Fibroblast of lung (primary cell): ENCODE data around the gene WT1.

Experiments used
- CTCF ChIP-seq, 2 donors: IDR thresholded peaks in 1 of 2; conservative IDR thresholded peaks in 1 of 2; 1 replicate in 1 of 2; 2 replicates in 1 of 2; pipeline ENCODE4 v1.5.1; 2011 to 2012; ENCODE audit warnings: low read length in 2 of 2, control low read depth in 1 of 2, inconsistent platforms in 1 of 2, low read depth in 1 of 2, mild to moderate bottlenecking in 1 of 2
- EZH2 ChIP-seq: IDR thresholded peaks from 2 replicates; pipeline ENCODE4 v1.5.1; 2012; ENCODE audit warnings: low read length, control low read depth, mild to moderate bottlenecking; ENCODE audit errors: missing control alignments

DNA sequence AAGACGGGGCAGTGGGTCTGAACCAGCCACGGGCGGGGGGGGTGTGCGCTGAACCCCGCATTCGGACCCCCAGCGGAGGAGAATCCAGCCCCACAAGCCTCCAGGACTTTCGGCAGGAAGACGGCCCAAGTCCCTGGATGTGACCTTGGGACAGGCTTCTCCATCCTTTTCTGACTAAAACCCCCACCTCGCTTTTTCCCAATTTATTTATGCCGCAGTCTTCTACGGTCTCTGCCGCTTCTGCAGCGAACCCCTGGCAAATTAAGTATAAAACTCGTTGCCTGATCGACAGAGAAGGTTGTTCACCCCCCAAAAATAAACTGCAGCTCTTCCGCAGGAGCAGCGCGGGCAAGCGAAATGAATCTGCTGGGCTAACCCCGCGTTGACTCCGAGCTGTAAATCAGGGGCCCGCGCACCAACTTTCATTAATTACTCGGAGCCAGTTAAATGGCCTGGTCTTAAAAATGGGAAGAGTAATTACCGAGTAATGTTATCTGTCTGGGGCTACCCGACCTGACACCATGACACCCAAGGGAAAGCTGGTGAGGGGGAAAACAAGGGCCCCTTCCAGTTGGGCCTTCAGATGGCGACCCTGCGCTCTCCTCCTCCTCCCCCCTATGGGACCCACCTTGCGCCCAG lies 6.6 kb downstream of the WT1 start:
- no peak for TF ChIP-seq CTCF (conservative IDR thresholded peaks at IDR 0.05 in 1 of 2, IDR thresholded peaks at IDR 0.05 in 1 of 2; ENCODE audit: low read depth in 1 of 2, low read length in 2 of 2)
- TF ChIP-seq EZH2: no peak
